K562 (cell line): Measurements from ENCODE around the gene DLAT. TPM values are rescaled to one million over a fixed set of nuclear protein-coding genes. Genes with fewer than 3 reads are reported as not detected.
A peak's percentile ranks its signal among the peaks of the same experiment; 100 is the strongest.

Experiments
- BCOR ChIP-seq: fragments of 450-650 bp; IDR thresholded peaks from 2 replicates; pipeline ENCODE4 v1.6.1; 2016
- EP300 ChIP-seq: IDR thresholded peaks from 2 replicates; pipeline ENCODE4 v1.6.1; 2012; ENCODE audit warnings: low read length, improper control_type of control experiment
- ESRRA ChIP-seq: fragments of 450-650 bp; IDR thresholded peaks from 2 replicates; pipeline ENCODE4 v1.6.1; 2014; ENCODE audit warnings: low read depth, mild to moderate bottlenecking, moderate library complexity, borderline replicate concordance
- FOXK1 ChIP-seq: sonication (generic); formaldehyde crosslinking; IDR thresholded peaks from 2 replicates; pipeline ENCODE4 v1.8.0; 2022; ENCODE audit warnings: missing genetic modification reagents, mild to moderate bottlenecking, borderline replicate concordance
- ILK ChIP-seq: fragments of 450-650 bp; IDR thresholded peaks from 2 replicates; pipeline ENCODE4 v1.6.1; 2016; ENCODE audit warnings: missing genetic modification characterization, low read depth, mild to moderate bottlenecking, missing compliant biosample characterization, moderate library complexity, borderline replicate concordance
- JUN ChIP-seq, 2 experiments: sonication (generic) in 1 of 2; formaldehyde crosslinking in 1 of 2; IDR thresholded peaks; 2 replicates each; pipeline versions ENCODE4 v1.6.1 to v1.8.0; 2012 to 2022; ENCODE audit warnings: borderline replicate concordance in 2 of 2, mild to moderate bottlenecking in 2 of 2, improper control_type of control experiment in 1 of 2, low read depth in 1 of 2, low read length in 1 of 2, missing genetic modification reagents in 1 of 2
- POLR2H ChIP-seq: IDR thresholded peaks from 2 replicates; pipeline ENCODE4 v1.6.1; 2016; ENCODE audit warnings: missing genetic modification characterization, low read depth, mild to moderate bottlenecking, control low read depth, missing compliant biosample characterization, moderate library complexity
- RAD51 ChIP-seq: fragments of 450-650 bp; IDR thresholded peaks from 2 replicates; pipeline ENCODE4 v1.7.1; 2016; ENCODE audit warnings: low read depth, mild to moderate bottlenecking, borderline replicate concordance
- RBFOX2 ChIP-seq: fragments of 200-400 bp; formaldehyde crosslinking; IDR thresholded peaks from 2 replicates; pipeline ENCODE4 v1.6.1; 2017; ENCODE audit warnings: low read depth, mild to moderate bottlenecking, low read length, moderate library complexity
- SMC3 ChIP-seq: conservative IDR thresholded peaks from 2 replicates; pipeline ENCODE4 v1.6.1; 2011; ENCODE audit warnings: low read depth, low read length, improper control_type of control experiment; ENCODE audit not compliant: insufficient read depth
- TCF7L2 ChIP-seq: fragments of 150-350 bp; IDR thresholded peaks from 2 replicates; pipeline ENCODE4 v1.6.1; 2016; ENCODE audit warnings: low read depth, mild to moderate bottlenecking, low read length, moderate library complexity
- THRAP3 ChIP-seq: fragments of 450-650 bp; IDR thresholded peaks from 2 replicates; pipeline ENCODE4 v1.6.1; 2016; ENCODE audit warnings: mild to moderate bottlenecking, inconsistent platforms, borderline replicate concordance
- ZNF124 ChIP-seq: sonication (generic); formaldehyde crosslinking; IDR thresholded peaks from 2 replicates; pipeline ENCODE4 v1.8.1; 2022; ENCODE audit warnings: missing genetic modification reagents
- ZNF444 ChIP-seq: fragments of 250-450 bp; sonication (Bioruptor Pico); IDR thresholded peaks from 2 replicates; pipeline ENCODE4 v1.4.0; 2020; ENCODE audit warnings: mild to moderate bottlenecking, moderate library complexity
- ZNF589 ChIP-seq: fragments of 200-800 bp; sonication (Bioruptor generic); IDR thresholded peaks from 2 replicates; pipeline ENCODE4 v1.6.1; 2016; ENCODE audit warnings: low read depth, missing genetic modification characterization, missing compliant biosample characterization
- ZNF699 ChIP-seq: fragments of 250-450 bp; sonication (Bioruptor Pico); IDR thresholded peaks from 2 replicates; pipeline ENCODE4 v1.8.0; 2021; ENCODE audit warnings: mild to moderate bottlenecking, moderate library complexity; ENCODE audit not compliant: insufficient replicate concordance
- polyA plus RNA-seq, 8 experiments: library from polyadenylated mRNA; depleted of rRNA in 4 of 8; stranded (reverse) in 5 of 8; unstranded in 3 of 8; fragments of >200 nt; fragmentation: Nextera tagmentation in 2 of 8; fragmentation: Illumina TruSeq in 1 of 8; extraction: Ambion mirVana in 2 of 8; extraction: Trizol in 1 of 8; gene quantifications; 2 replicates each; pipeline versions ENCODE4 v1.2.1 to v1.2.3, GENCODE V29; 2011 to 2014; ENCODE audit warnings: inconsistent platforms in 1 of 8, missing spikeins in 1 of 8
- total RNA-seq, 7 experiments: library from RNA; depleted of rRNA in 6 of 7; stranded (reverse); fragments of >200 nt in 6 of 7; fragmentation: Illumina TruSeq in 2 of 7; extraction: Trizol in 2 of 7; gene quantifications; 2 replicates each; pipeline versions ENCODE4 v1.2.1 to v1.2.3, GENCODE V29; 2011 to 2021; ENCODE audit warnings: low replicate concordance in 1 of 7
- TF ChIP-seq, protein P1 (sequence below): fragments of 250-450 bp; sonication (Bioruptor Pico); IDR thresholded peaks from 2 replicates; pipeline ENCODE4 v1.5.0; 2021
- TF ChIP-seq, protein P2 (sequence below): fragments of 250-450 bp; sonication (Bioruptor Pico); IDR thresholded peaks from 2 replicates; pipeline ENCODE4 v1.8.0; 2022; ENCODE audit warnings: inconsistent platforms, mild to moderate bottlenecking, moderate library complexity, borderline replicate concordance
- TF ChIP-seq, protein P3 (sequence below): fragments of 450-650 bp; IDR thresholded peaks from 2 replicates; pipeline ENCODE4 v1.7.1; 2018; ENCODE audit warnings: mild to moderate bottlenecking, low read depth; ENCODE audit not compliant: partially characterized antibody
- TF ChIP-seq, protein P4 (sequence below): fragments of 200-800 bp; sonication (Bioruptor generic); IDR thresholded peaks from 2 replicates; pipeline ENCODE4 v1.6.1; 2017; ENCODE audit warnings: missing genetic modification characterization, missing compliant biosample characterization

Gene DLAT
- total and polyA plus RNA-seq, 9 of the 15 experiments (the other 6 are each of a cell fraction or from before 2014, with no cell fraction given), result 41.7 to 152 (median 105) TPM

DNA sequence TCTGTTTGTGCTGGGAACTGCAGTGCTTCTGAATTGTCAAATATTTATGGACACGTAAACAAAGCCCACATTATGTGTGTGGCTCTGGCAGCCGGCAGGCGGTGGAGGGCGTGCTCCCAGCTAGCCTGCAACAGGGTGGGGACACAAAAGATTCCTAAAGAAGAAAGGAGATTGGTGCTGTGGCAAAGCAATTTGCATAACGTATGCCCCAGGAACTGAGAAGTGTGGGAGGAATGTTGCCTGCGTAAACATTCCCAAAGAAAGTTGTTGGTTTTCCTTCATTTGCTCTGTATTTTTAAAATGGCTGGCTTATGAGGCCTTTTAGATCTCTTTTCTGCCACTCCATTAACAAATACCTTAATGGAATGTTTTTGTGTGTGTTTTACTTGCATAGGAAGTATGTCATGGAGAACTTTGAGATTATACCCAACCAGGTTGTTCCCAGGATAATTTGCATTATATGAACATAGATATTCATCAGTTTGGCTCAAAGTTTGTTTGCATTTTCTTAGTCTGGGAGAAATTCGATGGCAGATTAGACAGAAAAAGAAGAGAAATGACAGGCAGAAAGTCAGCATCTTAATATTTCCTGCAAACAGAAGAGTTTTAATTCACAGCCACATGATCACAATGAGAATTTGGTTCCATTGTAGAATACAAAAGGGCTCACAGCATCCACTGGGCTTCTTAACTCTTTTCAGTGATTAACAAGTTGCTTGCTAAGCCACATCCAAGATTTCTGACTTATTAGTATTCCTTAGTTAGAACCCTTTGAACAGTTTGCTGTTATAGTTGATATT is 41.8 kb upstream of the DLAT start (continued):
- TF ChIP-seq, protein P1, sequence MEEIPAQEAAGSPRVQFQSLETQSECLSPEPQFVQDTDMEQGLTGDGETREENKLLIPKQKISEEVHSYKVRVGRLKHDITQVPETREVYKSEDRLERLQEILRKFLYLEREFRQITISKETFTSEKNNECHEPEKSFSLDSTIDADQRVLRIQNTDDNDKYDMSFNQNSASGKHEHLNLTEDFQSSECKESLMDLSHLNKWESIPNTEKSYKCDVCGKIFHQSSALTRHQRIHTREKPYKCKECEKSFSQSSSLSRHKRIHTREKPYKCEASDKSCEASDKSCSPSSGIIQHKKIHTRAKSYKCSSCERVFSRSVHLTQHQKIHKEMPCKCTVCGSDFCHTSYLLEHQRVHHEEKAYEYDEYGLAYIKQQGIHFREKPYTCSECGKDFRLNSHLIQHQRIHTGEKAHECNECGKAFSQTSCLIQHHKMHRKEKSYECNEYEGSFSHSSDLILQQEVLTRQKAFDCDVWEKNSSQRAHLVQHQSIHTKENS, result no peak
- TF ChIP-seq, protein P2, sequence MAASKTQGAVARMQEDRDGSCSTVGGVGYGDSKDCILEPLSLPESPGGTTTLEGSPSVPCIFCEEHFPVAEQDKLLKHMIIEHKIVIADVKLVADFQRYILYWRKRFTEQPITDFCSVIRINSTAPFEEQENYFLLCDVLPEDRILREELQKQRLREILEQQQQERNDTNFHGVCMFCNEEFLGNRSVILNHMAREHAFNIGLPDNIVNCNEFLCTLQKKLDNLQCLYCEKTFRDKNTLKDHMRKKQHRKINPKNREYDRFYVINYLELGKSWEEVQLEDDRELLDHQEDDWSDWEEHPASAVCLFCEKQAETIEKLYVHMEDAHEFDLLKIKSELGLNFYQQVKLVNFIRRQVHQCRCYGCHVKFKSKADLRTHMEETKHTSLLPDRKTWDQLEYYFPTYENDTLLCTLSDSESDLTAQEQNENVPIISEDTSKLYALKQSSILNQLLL (CRISPR knock-in tag), result no peak
- TF ChIP-seq SMC3 (0 out of 2 replicates have a peak, but pooled peaks have one; percentile 3), FOXK1 (no peak), ZNF699 (CRISPR knock-in tag) (no peak), RAD51 (no peak), EP300 (peak; percentile 22; the same call in 1 of the 2 replicates), ESRRA (no peak; the same call in 1 of the 2 replicates), POLR2H (tag) (peak; percentile 57; the same call in 1 of the 2 replicates), ZNF589 (CRISPR knock-in tag) (0 out of 2 replicates have a peak, but pooled peaks have one; percentile 58), TCF7L2 (no peak), ZNF124 (CRISPR knock-in tag) (no peak), ZNF444 (no peak), BCOR (no peak), THRAP3 (no peak), JUN (IDR thresholded peaks at IDR 0.05; ENCODE audit: borderline replicate concordance, low read depth, low read length) (no peak), JUN (CRISPR knock-in tag; IDR thresholded peaks at IDR 0.05; ENCODE audit: borderline replicate concordance) (no peak), ILK (tag) (no peak), RBFOX2 (0 out of 2 replicates have a peak, but pooled peaks have one; percentile 22)
- TF ChIP-seq, protein P3, sequence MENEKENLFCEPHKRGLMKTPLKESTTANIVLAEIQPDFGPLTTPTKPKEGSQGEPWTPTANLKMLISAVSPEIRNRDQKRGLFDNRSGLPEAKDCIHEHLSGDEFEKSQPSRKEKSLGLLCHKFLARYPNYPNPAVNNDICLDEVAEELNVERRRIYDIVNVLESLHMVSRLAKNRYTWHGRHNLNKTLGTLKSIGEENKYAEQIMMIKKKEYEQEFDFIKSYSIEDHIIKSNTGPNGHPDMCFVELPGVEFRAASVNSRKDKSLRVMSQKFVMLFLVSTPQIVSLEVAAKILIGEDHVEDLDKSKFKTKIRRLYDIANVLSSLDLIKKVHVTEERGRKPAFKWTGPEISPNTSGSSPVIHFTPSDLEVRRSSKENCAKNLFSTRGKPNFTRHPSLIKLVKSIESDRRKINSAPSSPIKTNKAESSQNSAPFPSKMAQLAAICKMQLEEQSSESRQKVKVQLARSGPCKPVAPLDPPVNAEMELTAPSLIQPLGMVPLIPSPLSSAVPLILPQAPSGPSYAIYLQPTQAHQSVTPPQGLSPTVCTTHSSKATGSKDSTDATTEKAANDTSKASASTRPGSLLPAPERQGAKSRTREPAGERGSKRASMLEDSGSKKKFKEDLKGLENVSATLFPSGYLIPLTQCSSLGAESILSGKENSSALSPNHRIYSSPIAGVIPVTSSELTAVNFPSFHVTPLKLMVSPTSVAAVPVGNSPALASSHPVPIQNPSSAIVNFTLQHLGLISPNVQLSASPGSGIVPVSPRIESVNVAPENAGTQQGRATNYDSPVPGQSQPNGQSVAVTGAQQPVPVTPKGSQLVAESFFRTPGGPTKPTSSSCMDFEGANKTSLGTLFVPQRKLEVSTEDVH, result no peak
- TF ChIP-seq, protein P4, sequence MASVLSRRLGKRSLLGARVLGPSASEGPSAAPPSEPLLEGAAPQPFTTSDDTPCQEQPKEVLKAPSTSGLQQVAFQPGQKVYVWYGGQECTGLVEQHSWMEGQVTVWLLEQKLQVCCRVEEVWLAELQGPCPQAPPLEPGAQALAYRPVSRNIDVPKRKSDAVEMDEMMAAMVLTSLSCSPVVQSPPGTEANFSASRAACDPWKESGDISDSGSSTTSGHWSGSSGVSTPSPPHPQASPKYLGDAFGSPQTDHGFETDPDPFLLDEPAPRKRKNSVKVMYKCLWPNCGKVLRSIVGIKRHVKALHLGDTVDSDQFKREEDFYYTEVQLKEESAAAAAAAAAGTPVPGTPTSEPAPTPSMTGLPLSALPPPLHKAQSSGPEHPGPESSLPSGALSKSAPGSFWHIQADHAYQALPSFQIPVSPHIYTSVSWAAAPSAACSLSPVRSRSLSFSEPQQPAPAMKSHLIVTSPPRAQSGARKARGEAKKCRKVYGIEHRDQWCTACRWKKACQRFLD (CRISPR knock-in tag), result no peak; the same call in 1 of the 2 replicates
